PC-3 (cell line): ENCODE measurements around the gene TFEB. TPM values are rescaled to one million over a fixed set of nuclear protein-coding genes. Genes with fewer than 3 reads are reported as not detected.

Experiments used
- ATAC-seq: fragments of 200-7000 bp; cut with Tn5 transposase; 2 replicates; pipeline ENCODE4 v1.9.1; 2020; ENCODE audit warnings: mild to moderate bottlenecking, moderate library complexity
- BruUV-seq: library from RNA; stranded (reverse); fragments of 400-500 nt; replicated peaks from 2 replicates; lab custom pipeline; 2021; lab: Mats Ljungman, UMichigan
- CTCF ChIA-PET: fragments of 300-600 bp; sonication (Branson Sonifier 250); formaldehyde crosslinking; loops from one replicate; lab custom pipeline; 2022; ENCODE audit warnings: antibody characterized with exemption; lab: Charles Lee
- POLR2A ChIA-PET: fragments of 300-600 bp; sonication (Branson Sonifier 250); formaldehyde crosslinking; loops from one replicate; lab custom pipeline; 2022; ENCODE audit warnings: antibody characterized with exemption; ENCODE audit not compliant: unreplicated experiment; lab: Charles Lee
- DNase-seq: peaks from one replicate; pipeline ENCODE4 v3.0.0-alpha.2; 2015
- H2AFZ ChIP-seq: fragments of 300-600 bp; sonication (generic); 2 replicates; pipeline ENCODE4 v1.6.0; 2016; ENCODE audit warnings: antibody characterized with exemption, low read length
- H3F3A ChIP-seq: fragments of 300-600 bp; sonication (generic); one replicate; pipeline ENCODE4 v1.6.0; 2017; ENCODE audit warnings: antibody characterized with exemption, low read length, control low read depth, mild to moderate bottlenecking; ENCODE audit not compliant: unreplicated experiment
- H3K27ac ChIP-seq: fragments of 300-600 bp; sonication (generic); 2 replicates; pipeline ENCODE4 v1.5.1; 2016; ENCODE audit warnings: mild to moderate bottlenecking, low read length
- H3K27me3 ChIP-seq: fragments of 300-600 bp; sonication (generic); 2 replicates; pipeline ENCODE4 v1.6.1; 2016; ENCODE audit warnings: low read length, mixed read lengths
- H3K36me3 ChIP-seq: fragments of 300-600 bp; sonication (generic); 2 replicates; pipeline ENCODE4 v1.6.1; 2016; ENCODE audit warnings: low read depth, mixed run types, low read length, mixed read lengths
- H3K4me1 ChIP-seq: fragments of 300-600 bp; sonication (generic); 2 replicates; pipeline ENCODE4 v1.5.1; 2016; ENCODE audit warnings: low read length; ENCODE audit not compliant: insufficient read depth
- H3K4me2 ChIP-seq: fragments of 300-600 bp; sonication (generic); 2 replicates; pipeline ENCODE4 v1.6.0; 2016; ENCODE audit warnings: low read length
- H3K4me3 ChIP-seq: fragments of 300-600 bp; sonication (generic); 2 replicates; pipeline ENCODE4 v1.5.1; 2016; ENCODE audit warnings: mild to moderate bottlenecking, low read length, mixed read lengths
- H3K79me2 ChIP-seq: fragments of 300-600 bp; sonication (generic); 2 replicates; pipeline ENCODE4 v1.6.1; 2017; ENCODE audit warnings: low read length, mixed read lengths
- H3K9ac ChIP-seq: fragments of 300-600 bp; sonication (generic); 2 replicates; pipeline ENCODE4 v1.6.0; 2016; ENCODE audit warnings: mild to moderate bottlenecking, low read length
- H3K9me2 ChIP-seq: fragments of 300-600 bp; sonication (generic); replicated peaks from 2 replicates; pipeline ENCODE4 v1.6.1; 2016; ENCODE audit warnings: mixed run types, low read length, mixed read lengths
- H3K9me3 ChIP-seq: fragments of 300-600 bp; sonication (generic); 2 replicates; pipeline ENCODE4 v1.6.1; 2016; ENCODE audit warnings: low read length, mixed read lengths
- H4K20me1 ChIP-seq: fragments of 300-600 bp; sonication (generic); 2 replicates; pipeline ENCODE4 v1.6.1; 2016; ENCODE audit warnings: low read length, mixed read lengths
- EZH2 ChIP-seq: fragments of 300-600 bp; sonication (generic); IDR thresholded peaks from one replicate; pipeline ENCODE4 v1.6.1; 2017; ENCODE audit warnings: antibody characterized with exemption, mild to moderate bottlenecking, low read length; ENCODE audit not compliant: unreplicated experiment
- EZH2phosphoT487 ChIP-seq: fragments of 300-600 bp; sonication (generic); IDR thresholded peaks from 2 replicates; pipeline ENCODE4 v1.6.1; 2018; ENCODE audit warnings: mild to moderate bottlenecking, antibody characterized with exemption, low read length, borderline replicate concordance
- intact Hi-C: fragments of 100-400 bp; cut with micrococcal nuclease; formaldehyde crosslinking; loops from 2 replicates; pipeline ENCODE4 v1.9.0; 2023
- total RNA-seq: library from RNA; depleted of rRNA; stranded (reverse); fragments of >200 nt; gene quantifications from 2 replicates; pipeline ENCODE4 v1.2.3, GENCODE V29; 2014
- TF ChIP-seq, protein P1 (sequence below): fragments of 300-600 bp; sonication (generic); conservative IDR thresholded peaks from 2 replicates; pipeline ENCODE4 v1.5.1; 2017; ENCODE audit warnings: antibody characterized with exemption, low read depth, mild to moderate bottlenecking, low read length

The TFEB gene
- total RNA-seq, 1 experiment from 2014 or later: 4.2 TPM

- no peak for TF ChIP-seq EZH2phosphoT487
- TF ChIP-seq, protein P1, sequence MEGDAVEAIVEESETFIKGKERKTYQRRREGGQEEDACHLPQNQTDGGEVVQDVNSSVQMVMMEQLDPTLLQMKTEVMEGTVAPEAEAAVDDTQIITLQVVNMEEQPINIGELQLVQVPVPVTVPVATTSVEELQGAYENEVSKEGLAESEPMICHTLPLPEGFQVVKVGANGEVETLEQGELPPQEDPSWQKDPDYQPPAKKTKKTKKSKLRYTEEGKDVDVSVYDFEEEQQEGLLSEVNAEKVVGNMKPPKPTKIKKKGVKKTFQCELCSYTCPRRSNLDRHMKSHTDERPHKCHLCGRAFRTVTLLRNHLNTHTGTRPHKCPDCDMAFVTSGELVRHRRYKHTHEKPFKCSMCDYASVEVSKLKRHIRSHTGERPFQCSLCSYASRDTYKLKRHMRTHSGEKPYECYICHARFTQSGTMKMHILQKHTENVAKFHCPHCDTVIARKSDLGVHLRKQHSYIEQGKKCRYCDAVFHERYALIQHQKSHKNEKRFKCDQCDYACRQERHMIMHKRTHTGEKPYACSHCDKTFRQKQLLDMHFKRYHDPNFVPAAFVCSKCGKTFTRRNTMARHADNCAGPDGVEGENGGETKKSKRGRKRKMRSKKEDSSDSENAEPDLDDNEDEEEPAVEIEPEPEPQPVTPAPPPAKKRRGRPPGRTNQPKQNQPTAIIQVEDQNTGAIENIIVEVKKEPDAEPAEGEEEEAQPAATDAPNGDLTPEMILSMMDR: no peak
- no peak for TF ChIP-seq EZH2
- Histone ChIP-seq H2AFZ (no peak overlapping the region), H3K36me3 (no peaks in the 10 kb centered on the region; the same call in none of the 2 replicates), H3K9ac (no peak overlapping the region), H3K9me2 (no peaks in the 10 kb centered on the region), H3K4me3 (no peak overlapping the region), H3K4me1 (peaks cover 14% of the 10 kb centered on the region), H3K4me2 (no peak overlapping the region), H3K27me3 (no peaks in the 10 kb centered on the region), H3F3A (no peaks in the 10 kb centered on the region), H3K9me3 (no peaks in the 10 kb centered on the region), H4K20me1 (no peaks in the 10 kb centered on the region), H3K79me2 (no peaks in the 10 kb centered on the region), H3K27ac (no peak overlapping the region)
- ChIA-PET CTCF (no interaction called here), POLR2A (interaction anchor here (0.7 kb wide), 1 partner anchor 24 kb away, joined by 3 read pairs; the partner anchor contains the start of gene PGC)
- DNase-seq: no peak
- no peak for ATAC-seq
- no TSS peak for BruUV-seq
- intact Hi-C loops: loop anchor here (10.0 kb wide), 1 partner anchor 167 kb away; no protein-coding TSS in a partner anchor
Observed at GRCh38 chr6:41771058-41771983, 35.9 kb upstream of the TFEB start.

- Histone ChIP-seq H3K4me2 (no peak overlapping the region), H3K36me3 (no peaks in the 10 kb centered on the region; the same call in 1 of the 2 replicates), H2AFZ (no peak overlapping the region), H3K27me3 (no peaks in the 10 kb centered on the region), H3K4me1 (peaks cover 16% of the 10 kb centered on the region), H3K27ac (no peak overlapping the region), H4K20me1 (no peaks in the 10 kb centered on the region), H3K79me2 (no peaks in the 10 kb centered on the region), H3F3A (no peaks in the 10 kb centered on the region), H3K4me3 (no peak overlapping the region), H3K9me2 (no peaks in the 10 kb centered on the region), H3K9ac (no peak overlapping the region), H3K9me3 (no peaks in the 10 kb centered on the region)
- ChIA-PET CTCF (no interaction called here), POLR2A (no interaction called here)
- no peak for TF ChIP-seq EZH2phosphoT487
- TF ChIP-seq, protein P1: no peak
- no peak for TF ChIP-seq EZH2
- intact Hi-C loops: loop anchor here (10.0 kb wide), 1 partner anchor 166 kb away; no protein-coding TSS in a partner anchor
- no peak for ATAC-seq
- BruUV-seq: no TSS peak
- DNase-seq: no peak
Observed at GRCh38 chr6:41770381-41771057, 35.1 kb upstream of the TFEB start.
